ENCODE data around the gene RPS21.
A peak's percentile ranks its signal among the peaks of the same experiment; 100 is the strongest.

Gene RPS21

GRCh38 chr20:62409086-62409853 is 22.4 kb downstream of the RPS21 start:
- peak; percentile 92 for TF ChIP-seq ZFP3 (CRISPR knock-in tag; IDR thresholded peaks at IDR 0.05)
- TF ChIP-seq PPARA (CRISPR knock-in tag; IDR thresholded peaks at IDR 0.05; ENCODE audit: borderline replicate concordance), result no peak
- no peak for TF ChIP-seq SNAI2 (CRISPR knock-in tag; IDR thresholded peaks at IDR 0.05)
- TF ChIP-seq TSHZ2 (CRISPR knock-in tag; IDR thresholded peaks at IDR 0.05), result no peak
- TF ChIP-seq TOX (CRISPR knock-in tag; IDR thresholded peaks at IDR 0.05; ENCODE audit: borderline replicate concordance), result no peak
- no peak for ATAC-seq

- TF ChIP-seq SNAI2 (CRISPR knock-in tag; IDR thresholded peaks at IDR 0.05) (no peak), POU6F1 (CRISPR knock-in tag; IDR thresholded peaks at IDR 0.05; ENCODE audit: borderline replicate concordance, low read depth) (no peak), ZNF8 (CRISPR knock-in tag; IDR thresholded peaks at IDR 0.05) (no peak), ZFP3 (CRISPR knock-in tag; IDR thresholded peaks at IDR 0.05) (no peak), ESRRG (CRISPR knock-in tag; IDR thresholded peaks at IDR 0.05) (no peak), CREB5 (CRISPR knock-in tag; IDR thresholded peaks at IDR 0.05; ENCODE audit: low read depth) (no peak)
- peak; percentile 9 for ATAC-seq
These were observed 23.2 kb downstream of the RPS21 start for GRCh38 chr20:62409931-62410745.

DNA sequence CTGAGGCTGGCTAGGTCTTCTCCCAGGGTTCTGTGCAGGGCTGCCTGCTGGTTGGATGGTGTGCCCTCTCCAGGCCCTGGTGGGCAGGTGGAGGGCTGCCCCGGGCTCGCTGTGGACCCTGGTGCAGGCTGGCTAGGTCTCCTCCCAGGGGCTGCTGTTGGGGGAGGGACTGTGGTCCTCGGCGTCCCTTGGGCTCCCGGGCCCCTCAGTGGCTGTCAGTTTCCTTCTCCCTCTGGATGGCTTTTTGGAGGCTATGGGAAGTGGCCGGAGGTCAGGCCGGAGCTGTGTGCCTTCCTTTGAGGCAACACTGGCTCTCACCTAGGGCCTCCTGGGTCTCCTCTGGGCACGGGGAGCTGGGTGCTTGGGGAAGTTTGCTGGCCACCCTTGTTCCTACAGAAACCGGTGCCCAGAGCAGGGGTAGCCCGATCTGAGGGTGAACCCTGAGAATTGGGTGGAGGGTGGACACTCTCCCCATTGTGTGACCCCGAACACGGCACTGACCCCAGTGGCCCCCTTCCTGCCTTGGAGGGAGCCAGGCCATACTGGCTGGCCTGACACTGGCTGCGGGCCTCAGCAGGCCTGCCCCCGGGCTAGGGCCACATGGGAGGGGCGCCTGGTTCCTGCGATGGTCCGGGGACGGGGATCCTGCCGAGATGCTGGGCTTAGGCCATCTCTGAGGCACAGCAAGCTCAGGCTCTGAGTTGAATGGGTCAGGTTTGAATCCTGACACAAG is 24.0 kb downstream of the RPS21 start:
- TF ChIP-seq RARB (CRISPR knock-in tag; IDR thresholded peaks at IDR 0.05), result no peak
- TF ChIP-seq ARNTL (CRISPR knock-in tag; IDR thresholded peaks at IDR 0.05; ENCODE audit: borderline replicate concordance, low read depth), result no peak
- TF ChIP-seq, protein P1, sequence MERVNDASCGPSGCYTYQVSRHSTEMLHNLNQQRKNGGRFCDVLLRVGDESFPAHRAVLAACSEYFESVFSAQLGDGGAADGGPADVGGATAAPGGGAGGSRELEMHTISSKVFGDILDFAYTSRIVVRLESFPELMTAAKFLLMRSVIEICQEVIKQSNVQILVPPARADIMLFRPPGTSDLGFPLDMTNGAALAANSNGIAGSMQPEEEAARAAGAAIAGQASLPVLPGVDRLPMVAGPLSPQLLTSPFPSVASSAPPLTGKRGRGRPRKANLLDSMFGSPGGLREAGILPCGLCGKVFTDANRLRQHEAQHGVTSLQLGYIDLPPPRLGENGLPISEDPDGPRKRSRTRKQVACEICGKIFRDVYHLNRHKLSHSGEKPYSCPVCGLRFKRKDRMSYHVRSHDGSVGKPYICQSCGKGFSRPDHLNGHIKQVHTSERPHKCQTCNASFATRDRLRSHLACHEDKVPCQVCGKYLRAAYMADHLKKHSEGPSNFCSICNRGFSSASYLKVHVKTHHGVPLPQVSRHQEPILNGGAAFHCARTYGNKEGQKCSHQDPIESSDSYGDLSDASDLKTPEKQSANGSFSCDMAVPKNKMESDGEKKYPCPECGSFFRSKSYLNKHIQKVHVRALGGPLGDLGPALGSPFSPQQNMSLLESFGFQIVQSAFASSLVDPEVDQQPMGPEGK (CRISPR knock-in tag; IDR thresholded peaks at IDR 0.05; ENCODE audit: borderline replicate concordance), result no peak
- no peak for TF ChIP-seq OSR1 (CRISPR knock-in tag; IDR thresholded peaks at IDR 0.05)
- no peak for TF ChIP-seq PPARA (CRISPR knock-in tag; IDR thresholded peaks at IDR 0.05; ENCODE audit: borderline replicate concordance)
- TF ChIP-seq BACH2 (CRISPR knock-in tag; IDR thresholded peaks at IDR 0.05; ENCODE audit: borderline replicate concordance), result no peak
- ATAC-seq, result no peak

DNA sequence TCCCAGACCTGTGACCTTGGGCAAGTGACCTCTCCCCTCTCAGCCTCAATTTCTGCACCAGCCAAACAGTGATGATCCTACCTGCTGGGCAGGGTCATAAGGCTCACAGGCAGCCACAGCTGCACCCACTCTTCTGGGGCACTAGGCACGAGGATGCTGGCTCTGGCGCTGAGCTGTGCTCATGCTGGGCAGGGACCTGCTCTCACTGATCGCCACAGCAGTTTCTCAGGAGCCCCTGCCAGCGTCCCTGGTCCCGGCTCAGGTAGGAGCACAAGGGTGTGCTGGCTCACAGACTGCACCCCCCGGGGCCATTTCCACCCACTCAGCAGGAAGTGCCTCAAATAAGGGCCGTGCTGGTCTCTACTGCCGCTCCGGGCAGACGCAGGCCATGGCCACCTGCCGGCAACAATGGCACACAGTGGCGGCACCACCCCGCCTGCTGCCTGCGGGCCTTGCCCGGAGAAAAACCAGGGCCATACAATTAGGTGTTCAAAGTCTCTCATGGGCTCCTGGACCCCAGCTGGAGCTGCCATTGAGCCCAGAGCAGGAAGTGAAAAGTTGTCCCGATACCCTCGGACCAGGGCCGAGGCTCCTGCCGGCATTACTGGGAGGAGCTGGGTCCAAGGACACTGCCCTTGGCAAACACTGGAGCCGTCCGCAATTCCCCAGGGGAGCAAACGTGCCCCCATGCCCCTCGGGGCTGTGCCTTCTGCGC is 24.7 kb downstream of the RPS21 start:
- no peak for ATAC-seq
- no peak for TF ChIP-seq TOX (CRISPR knock-in tag; IDR thresholded peaks at IDR 0.05; ENCODE audit: borderline replicate concordance)
- no peak for TF ChIP-seq CSDC2 (CRISPR knock-in tag; IDR thresholded peaks at IDR 0.05)
- TF ChIP-seq ZFP30 (CRISPR knock-in tag; IDR thresholded peaks at IDR 0.05), result no peak
- TF ChIP-seq, protein P2, sequence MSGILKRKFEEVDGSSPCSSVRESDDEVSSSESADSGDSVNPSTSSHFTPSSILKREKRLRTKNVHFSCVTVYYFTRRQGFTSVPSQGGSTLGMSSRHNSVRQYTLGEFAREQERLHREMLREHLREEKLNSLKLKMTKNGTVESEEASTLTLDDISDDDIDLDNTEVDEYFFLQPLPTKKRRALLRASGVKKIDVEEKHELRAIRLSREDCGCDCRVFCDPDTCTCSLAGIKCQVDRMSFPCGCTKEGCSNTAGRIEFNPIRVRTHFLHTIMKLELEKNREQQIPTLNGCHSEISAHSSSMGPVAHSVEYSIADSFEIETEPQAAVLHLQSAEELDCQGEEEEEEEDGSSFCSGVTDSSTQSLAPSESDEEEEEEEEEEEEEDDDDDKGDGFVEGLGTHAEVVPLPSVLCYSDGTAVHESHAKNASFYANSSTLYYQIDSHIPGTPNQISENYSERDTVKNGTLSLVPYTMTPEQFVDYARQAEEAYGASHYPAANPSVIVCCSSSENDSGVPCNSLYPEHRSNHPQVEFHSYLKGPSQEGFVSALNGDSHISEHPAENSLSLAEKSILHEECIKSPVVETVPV (CRISPR knock-in tag; IDR thresholded peaks at IDR 0.05), result no peak
- no peak for TF ChIP-seq RARB (CRISPR knock-in tag; IDR thresholded peaks at IDR 0.05)
- TF ChIP-seq ZNF565 (CRISPR knock-in tag; conservative IDR thresholded peaks at IDR 0.05; ENCODE audit: low read depth), result no peak
- TF ChIP-seq PPARA (CRISPR knock-in tag; IDR thresholded peaks at IDR 0.05; ENCODE audit: borderline replicate concordance), result no peak
- no peak for TF ChIP-seq BACH2 (CRISPR knock-in tag; IDR thresholded peaks at IDR 0.05; ENCODE audit: borderline replicate concordance)
- no peak for TF ChIP-seq ISL1 (CRISPR knock-in tag; IDR thresholded peaks at IDR 0.05)
- no peak for TF ChIP-seq GLIS3 (CRISPR knock-in tag; IDR thresholded peaks at IDR 0.05)
- TF ChIP-seq ESRRG (CRISPR knock-in tag; IDR thresholded peaks at IDR 0.05), result no peak
- TF ChIP-seq OSR1 (CRISPR knock-in tag; IDR thresholded peaks at IDR 0.05), result no peak
- TF ChIP-seq, protein P1 (CRISPR knock-in tag; IDR thresholded peaks at IDR 0.05; ENCODE audit: borderline replicate concordance), result no peak

Measured in SK-N-SH treated with all-trans-retinoic acid at 6 μM for 48 hours (cell line).